Measurements from ENCODE around the gene ITGA1.

GRCh38 chr5:52798938-52799337 lies 11.2 kb downstream of the ITGA1 start:
- TF ChIP-seq, protein P1, sequence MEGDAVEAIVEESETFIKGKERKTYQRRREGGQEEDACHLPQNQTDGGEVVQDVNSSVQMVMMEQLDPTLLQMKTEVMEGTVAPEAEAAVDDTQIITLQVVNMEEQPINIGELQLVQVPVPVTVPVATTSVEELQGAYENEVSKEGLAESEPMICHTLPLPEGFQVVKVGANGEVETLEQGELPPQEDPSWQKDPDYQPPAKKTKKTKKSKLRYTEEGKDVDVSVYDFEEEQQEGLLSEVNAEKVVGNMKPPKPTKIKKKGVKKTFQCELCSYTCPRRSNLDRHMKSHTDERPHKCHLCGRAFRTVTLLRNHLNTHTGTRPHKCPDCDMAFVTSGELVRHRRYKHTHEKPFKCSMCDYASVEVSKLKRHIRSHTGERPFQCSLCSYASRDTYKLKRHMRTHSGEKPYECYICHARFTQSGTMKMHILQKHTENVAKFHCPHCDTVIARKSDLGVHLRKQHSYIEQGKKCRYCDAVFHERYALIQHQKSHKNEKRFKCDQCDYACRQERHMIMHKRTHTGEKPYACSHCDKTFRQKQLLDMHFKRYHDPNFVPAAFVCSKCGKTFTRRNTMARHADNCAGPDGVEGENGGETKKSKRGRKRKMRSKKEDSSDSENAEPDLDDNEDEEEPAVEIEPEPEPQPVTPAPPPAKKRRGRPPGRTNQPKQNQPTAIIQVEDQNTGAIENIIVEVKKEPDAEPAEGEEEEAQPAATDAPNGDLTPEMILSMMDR (IDR thresholded peaks at IDR 0.05 in 4 of 5, conservative IDR thresholded peaks at IDR 0.05 in 1 of 5), result no peak
- no peak for TF ChIP-seq POLR2A (IDR thresholded peaks at IDR 0.05)
